Germinal center (tissue), 1 donor: Measurements from ENCODE around the gene LDB3.
"Not testable (repeated sequence)": the region's sequence is repeated elsewhere in the genome, so short reads cannot be mapped to it uniquely, and the experiment has no call there.

Experiments
- DNase-seq: peaks from one replicate; pipeline ENCODE4 v3.0.0; 2012; ENCODE audit warnings: mixed read lengths, low spot score

The LDB3 gene

DNA sequence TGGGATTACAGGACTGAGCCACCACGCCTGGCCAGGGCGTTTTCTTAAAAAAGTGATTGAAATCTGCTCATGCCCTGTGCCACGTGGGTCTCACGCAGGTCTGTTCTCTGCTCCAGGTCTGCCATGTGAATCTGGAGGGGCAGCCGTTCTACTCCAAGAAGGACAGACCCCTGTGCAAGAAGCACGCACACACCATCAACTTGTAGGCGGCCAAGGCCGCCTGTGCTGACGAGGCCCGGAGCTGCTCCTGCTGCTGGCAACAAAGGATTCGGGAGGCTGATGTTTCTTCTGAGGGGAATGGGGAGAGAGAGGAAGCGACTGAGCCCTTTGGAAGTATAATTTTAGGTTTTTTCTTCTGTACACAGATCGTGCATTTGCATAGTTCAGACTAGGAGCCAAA, 64.5 kb downstream of the LDB3 start:
- DNase-seq = no peak

DNA sequence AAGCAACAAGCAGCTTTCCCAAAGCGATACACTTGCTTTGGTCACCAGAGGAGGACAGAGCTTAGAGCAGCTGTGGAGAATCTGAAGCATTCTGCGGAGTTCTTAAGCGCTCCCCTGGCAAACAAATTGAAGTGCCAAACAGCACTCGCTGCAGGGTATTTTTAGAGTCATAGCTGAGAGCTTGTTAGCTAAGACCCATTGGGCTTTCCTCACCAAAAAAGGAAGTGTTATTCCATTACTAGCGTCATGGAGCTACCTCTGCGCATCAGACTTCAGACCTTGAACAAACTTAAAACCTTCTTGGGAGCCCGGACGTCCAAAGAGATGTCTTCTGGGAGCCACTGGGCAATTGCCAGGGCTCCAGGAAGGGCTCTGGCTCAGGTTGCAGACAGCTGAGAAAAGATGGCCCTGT, 65.0 kb downstream of the LDB3 start:
- no peak for DNase-seq

DNA sequence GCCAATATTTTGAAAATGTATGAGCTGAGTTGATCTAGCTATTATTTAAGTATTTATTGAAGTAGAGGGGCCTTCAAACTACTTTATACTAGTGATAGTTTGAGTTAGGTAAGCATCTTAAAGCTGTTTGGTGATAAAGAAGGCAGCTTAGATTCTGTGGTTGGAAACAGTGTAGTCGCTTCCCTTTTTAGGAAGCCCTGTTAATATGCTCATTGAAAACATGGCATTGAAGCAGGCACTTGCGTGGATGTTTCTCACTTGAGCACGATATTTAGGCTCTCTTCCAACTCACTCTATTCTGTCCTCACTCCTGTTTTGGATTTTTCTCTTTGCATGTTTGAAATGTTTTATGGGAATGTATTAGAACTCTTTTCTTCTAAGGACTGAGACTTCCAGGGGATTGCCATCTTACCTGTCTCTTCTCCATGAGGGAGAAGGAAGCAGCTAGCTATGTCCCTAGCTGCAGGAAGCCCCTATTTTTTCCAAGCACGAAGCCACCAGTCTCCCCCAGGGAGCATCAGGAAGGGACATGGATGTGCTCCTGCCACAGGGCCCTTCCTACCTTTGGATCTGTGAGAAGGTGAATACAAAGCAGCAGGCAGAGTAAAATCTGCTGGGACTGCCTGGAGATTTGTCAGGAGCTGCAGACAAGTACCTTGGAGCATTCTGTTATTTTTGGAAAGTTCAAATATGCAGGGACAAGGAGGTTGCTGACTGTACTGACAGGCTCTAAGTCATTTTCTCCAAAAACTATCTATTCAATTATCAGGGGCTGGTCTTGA, 66.1 kb downstream of the LDB3 start:
- DNase-seq = no peak

DNA sequence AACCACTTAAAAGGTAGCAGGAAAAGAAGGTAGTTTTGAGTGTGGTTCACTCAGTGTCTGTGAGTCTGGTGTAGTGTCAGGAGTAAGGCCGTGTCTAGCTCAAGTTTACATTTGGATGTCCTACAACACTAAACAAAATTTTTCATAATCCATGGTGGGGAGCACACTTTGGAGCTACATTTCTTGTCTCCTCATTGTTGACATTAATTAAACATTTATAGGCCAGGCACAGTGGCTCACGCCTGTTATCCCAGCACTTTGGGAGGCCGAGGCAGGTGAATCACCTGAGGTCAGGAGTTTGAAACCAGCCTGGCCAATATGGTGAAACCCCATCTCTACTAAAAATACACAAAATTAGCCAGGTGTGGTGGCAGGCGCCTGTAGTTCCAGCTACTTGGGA, 67.0 kb downstream of the LDB3 start:
- DNase-seq = not testable (repeated sequence)

DNA sequence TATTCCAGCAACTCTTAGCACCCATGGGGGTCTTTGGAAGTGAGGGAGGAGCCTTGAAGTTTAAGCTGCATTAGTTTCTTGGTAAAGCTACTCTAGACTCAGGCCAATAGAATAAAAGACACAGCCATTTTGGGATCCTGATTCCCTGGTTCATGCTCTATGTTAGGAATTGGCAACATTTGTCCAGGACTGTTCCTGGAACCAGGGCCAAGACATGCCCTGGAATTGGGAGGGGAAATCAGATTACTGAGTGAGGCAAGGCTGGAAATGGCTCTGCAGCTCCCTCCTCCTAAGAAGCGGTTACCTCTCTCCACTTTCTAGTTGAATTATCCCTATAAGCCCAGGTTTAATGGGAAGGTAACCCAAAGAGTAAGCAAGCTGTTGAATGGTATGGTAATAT, 73.9 kb downstream of the LDB3 start:
- DNase-seq = no peak

DNA sequence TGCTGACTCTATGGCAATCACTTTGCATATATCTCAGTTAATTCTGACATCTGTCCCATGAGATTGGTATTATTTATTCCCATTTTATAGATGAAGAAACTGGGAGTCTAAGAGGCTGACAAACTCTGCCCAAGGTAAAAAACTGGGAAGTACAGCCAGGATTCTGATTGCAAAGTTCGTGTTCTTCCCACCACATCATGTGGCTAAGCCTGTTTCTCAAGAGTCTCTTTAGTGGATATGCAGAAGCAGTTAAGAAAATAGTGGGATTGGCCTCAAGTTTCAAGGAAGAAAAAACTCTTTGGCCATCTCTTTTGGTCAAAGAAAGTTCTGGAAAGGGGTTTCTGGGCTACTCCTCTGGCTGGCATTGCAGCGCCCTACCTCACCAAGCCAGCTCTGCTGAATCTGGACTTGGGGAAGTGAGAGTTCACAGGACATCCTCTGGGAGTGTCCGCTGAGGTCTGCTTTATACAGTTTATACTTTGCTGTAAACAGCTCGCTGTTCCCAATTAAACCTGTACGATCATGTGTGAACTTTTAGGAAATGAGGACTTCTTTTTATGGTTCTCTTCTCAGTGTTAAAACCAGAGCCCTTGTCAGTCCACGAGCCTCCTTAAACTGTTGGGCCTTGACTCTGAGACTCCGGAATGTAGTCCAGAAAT, 75.9 kb downstream of the LDB3 start:
- DNase-seq = no peak

DNA sequence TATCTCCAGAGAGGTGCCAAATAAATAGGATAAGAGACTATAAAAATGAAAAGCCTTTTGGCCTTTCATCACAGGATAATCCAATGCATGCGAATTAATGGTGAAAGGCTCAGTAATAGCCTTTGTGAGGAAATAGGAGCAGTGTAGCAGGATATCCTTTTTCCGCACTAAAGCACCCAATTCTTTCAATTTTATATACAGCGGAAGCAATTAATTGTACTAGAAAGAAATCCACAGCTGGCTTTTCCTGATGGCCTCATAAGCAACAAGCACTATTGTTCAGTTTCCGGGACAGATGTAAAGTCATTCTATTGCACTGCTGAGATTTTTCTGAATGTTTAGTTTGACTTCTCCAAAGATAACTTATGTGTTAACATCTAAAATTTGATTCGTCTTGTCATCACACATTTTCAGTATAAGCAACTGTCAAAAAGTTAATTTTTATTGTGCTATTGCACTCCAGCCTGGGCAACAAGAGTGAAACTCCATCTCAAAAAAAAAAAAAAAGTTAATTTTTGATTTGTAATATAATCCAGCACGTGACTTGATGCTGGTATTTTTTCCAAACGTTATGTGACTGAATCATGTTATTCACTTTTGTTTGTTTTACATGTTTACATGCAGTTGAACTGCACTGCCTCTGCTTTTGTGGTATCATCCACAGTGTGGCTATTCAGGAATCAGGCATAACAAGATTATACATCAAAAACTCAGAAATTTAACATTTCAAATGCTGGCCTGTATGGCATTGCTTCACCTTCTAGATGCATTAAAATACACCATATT, 79.7 kb downstream of the LDB3 start:
- no peak for DNase-seq

DNA sequence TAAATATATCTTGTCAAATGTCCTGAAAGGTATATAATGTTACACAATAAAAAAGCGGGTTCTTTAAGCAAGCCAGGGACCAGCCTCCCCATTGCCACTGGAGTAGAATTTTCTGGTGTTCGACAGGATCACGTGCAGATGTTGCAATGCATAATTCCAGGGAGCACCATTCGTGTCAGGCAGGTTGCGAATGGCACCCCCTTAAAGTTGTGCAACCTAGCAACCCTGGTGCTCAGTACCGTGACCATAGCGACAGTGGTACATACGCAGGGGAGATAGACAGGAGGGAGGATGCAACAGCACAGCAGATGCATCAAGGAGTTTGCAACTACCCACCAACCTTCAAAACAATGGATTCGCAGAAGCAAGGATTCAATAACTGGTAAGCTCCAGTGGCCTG, 81.5 kb downstream of the LDB3 start:
- DNase-seq = no peak

DNA sequence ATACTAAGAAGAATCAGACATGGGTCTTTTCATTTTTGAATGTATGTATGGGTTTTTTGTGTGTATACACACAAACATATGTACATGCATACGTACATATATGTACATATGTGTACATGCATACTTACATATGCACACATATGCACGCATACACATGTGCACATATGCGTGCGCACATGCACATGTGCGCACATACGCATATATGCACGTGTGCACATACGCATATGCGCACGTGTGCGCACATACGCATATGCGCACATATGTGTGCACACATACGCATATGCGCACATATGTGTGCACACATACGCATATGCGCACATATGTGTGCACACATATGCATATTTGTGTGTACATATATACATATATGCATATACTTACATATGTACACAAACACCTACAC, 83.2 kb downstream of the LDB3 start:
- no peak for DNase-seq

DNA sequence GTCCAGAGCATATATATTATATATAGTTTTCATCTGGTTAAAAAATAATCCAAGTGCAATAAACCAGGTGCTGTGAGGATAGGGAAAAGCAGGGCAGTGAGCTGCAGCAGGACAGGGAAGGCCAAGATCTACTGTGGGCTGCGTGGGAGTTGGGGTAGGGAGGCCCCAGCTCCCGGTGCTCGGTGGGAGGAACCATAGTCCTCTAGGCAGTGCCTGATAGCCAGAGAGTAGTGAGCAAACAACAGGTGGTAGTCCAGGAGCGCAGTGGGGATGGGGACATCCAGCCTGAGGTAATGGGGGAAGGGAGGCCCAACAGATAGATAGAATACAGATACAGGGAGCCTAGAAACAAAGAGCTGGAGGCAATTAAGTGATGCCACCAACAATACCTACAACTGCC, 84.0 kb downstream of the LDB3 start:
- no peak for DNase-seq

DNA sequence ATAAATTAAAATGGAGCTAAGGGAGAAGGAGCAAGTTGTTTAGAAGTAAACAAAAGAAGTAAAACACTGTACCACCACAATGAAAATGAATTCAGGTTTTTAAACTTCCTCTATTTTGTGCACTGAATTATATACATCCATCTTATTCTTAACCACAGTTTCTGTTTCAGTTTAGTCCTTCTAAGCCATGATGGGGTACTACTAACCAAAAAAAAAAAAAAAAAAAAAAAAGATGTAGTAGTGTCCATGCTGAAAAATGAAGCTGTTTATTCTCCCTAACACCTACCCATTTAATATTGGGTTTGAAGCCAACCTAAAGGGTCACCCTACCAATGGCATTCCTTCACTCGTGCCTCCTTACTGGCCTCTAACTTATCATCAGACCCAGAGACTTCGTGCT, 84.7 kb downstream of the LDB3 start:
- peak; percentile 44 for DNase-seq

DNA sequence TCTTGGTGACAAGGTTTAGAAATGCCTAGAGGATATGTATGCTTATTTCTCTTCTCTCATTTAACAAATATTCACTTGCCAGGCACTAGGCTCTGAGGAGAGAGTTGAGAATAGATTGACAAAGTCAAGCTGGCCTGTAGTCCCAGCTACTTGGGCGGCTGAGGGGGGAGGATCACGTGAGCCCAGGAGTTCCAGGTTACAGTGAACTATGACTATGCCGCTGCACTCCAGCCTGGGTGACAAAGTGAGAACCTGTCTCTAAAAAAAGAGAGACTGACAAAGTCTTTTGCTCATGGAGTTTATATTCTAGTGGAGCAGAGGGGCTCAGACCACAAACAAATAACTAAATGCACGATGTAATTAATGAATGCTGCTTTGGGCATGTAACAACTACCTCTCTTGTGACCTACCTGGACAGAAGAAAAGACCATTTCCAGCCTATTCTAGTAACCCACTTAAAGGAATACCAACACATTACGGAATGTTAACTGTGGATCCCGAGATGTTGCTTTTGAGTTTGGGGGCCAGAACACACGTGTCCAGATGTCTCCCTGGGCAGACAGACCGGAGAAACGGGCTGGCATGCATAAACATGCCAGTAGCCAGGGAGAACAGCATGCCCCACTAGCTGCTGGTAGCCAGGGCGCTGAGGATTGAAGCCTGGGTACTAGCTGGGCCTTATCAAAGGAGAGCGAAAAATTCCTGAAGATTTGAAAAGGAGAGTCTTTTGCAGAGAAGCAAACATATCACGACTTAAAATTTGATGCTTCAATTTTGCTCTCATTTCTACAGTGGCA, 85.5 kb downstream of the LDB3 start:
- DNase-seq = no peak

DNA sequence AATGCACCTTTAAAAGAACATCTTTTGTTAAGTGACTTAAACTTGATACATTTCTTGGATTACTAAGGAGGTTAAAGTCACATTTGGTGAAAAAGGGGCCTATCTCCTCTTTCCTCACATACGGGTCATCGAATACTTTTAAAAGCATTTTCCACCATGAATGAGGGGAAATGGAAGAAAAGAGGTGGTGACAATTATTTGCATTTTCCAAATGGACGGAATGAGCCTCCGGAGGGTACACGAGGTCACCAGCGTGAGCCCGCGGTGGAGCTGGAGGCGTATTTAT, 87.1 kb downstream of the LDB3 start:
- DNase-seq = no peak

DNA sequence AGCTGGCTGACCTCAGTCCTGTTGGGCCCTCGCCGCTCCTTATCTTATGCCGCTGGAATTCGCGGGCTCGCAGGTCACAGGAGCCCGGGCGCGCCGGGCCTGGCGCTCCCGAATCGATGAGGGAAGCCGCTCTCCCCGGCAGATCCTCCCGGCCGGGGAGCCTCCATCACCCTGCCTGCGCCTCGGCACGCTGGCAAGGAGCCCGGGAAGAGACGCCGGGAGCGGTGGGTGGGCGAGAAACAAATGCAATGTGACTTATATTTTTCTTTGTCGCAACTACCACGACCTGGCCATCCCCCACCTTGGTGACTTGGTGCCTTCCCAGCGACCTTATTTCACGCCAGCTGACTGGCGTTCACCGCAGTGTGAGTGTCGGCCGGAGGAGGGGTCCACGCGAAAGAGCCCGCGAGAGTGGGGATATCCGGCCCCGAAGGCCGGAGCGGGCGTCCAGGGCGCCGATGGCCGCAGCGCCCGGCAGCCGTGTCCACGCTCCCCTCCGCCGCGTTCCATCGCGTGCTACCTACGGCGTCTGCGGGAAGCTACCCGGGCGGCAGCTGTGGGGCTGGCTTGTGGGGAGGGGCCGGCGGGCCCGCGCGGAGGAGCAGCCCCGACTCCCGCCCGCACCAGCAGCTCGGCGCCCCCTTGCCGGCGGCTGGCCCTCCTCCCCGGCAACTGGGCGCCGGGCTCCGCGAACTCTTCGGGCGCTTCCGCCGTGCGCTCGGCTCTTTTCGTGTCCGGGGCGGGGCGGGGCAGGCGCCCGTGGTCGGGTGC, 87.6 kb downstream of the LDB3 start:
- DNase-seq = peak; percentile 93

DNA sequence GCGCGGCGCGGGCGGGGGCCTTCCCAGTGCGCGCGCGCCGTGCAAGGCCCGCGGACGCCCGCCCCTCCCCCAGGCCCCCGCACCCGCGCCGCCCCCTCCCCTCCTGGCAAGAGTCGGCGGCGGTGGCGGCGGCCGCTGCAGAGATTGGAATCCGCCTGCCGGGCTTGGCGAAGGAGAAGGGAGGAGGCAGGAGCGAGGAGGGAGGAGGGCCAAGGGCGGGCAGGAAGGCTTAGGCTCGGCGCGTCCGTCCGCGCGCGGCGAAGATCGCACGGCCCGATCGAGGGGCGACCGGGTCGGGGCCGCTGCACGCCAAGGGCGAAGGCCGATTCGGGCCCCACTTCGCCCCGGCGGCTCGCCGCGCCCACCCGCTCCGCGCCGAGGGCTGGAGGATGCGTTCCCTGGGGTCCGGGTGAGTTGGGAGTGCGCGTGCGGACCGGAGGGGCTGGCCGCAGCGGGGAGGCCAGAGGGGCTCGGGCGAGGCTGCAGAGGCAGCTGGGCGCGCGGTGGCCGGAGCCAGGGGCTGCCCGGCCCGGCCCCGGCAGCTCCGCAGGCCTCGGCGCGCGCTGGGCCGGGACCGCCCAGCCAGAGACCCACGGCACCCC, 88.3 kb downstream of the LDB3 start, which contains the start of gene BMPR1A:
BMPR1A (plus strand) TSS at position 109 of the 602 bp plus-strand sequence. CDS start 119,400 bp downstream, outside the sequence.
- no peak for DNase-seq

DNA sequence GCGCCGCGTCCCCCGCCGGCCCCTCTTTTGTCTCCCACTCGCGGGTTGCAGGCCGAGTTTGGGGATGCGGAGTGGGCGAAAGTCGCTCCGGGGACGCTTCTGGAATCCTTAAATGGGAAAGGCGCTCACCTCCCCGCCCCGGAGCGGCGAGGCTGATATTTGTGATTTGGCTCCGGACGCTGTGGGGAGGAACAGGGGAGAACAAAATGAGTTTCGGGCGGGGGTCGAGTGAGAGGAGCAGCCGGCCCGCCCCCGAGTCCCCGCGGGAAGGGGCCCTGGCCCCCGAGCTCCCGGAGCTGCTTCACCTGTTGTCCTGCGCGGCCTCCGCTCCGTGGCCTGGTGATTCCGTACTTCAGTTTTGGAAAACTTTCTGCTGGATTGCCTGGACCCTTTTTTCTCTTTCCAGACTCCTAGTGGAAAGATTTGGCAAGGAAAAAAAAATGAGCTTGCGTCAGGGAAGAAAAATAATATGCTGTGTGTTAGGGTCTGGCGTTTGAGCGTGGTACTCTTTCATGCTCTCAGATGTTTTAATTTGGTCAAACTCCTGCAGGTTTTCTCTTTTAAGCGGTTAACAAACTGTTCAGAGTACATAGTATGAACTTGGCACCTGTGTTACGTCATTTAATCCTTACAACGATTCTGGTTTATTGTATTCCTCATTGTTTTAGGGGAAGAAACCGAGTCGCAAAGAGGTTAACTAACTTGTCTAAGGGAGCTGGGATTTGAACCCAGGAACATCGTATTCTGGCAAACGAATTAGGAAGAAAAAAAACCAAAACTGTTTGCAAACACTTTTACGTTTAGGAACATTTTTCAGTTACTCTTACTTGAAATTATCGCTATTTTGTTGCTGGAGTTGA, 89.0 kb downstream of the LDB3 start:
- peak; percentile 21 for DNase-seq

DNA sequence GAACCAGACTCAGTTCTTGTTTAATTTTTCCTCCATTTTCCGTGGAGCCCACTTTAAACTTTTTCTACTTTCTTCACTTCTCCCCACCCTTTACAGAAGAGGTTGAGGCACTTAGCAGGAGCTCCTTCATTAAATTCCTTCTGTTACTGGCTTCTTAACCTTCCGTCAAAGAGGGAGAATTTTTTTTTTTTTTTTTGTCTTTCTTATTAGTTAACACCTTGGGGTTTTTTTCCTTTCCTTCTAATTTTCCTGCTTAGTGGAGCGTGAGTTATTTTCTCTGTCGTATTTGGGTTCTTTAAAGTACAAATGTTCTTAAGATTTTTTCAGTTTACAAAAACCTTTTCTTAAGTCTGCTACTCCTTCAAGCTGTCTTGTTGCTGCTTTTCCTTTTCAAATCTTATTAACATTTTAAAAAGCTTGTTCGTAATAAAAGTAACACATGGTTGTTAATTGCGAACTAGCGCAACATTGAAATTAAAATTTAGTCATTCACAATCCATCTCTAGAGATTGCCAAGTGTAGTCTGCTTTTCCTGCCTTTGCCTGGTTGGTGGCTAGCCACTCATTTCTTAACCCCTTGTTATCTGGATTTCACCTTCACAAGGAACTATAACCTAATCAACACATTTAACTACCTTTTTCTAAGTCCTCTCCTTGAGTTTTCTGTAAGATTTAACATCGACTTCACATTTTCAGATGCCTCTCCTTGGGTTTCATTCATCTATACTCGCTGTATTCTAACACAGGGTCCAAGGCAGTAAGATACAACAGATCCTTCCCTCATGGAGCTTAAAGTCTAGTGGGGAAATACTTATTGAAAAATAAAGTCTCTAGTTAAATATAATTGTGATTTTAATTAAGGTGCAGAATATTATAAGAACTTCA, 90.1 kb downstream of the LDB3 start:
- DNase-seq = no peak

DNA sequence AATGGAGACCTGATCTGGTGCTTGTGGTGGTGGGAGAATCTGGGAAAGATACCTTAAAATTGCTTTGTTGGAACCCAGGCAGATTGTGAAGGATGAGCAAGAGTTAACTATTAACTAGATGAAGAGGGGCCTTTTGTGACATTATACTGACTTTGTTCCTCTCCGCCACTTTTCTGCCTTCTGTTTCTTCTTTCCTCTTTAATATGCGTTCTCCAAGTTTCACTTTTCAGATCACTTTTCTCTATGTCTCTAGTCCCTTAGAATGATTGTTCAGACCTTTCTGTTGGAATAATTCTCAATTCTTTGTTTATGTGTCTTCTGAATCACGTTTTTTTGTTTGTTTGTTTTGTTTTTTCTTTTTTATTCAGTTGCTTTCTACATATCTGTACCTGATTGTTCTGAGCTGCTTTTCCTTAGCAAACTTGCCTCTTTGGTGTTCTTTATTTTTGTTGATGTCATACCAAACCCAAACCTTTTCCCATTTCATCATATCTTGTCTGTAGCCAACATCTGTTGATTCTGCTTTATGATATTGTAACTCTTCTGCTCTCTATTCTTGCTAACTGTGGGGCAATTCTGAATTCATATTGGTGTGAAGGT, 90.9 kb downstream of the LDB3 start:
- DNase-seq = no peak

DNA sequence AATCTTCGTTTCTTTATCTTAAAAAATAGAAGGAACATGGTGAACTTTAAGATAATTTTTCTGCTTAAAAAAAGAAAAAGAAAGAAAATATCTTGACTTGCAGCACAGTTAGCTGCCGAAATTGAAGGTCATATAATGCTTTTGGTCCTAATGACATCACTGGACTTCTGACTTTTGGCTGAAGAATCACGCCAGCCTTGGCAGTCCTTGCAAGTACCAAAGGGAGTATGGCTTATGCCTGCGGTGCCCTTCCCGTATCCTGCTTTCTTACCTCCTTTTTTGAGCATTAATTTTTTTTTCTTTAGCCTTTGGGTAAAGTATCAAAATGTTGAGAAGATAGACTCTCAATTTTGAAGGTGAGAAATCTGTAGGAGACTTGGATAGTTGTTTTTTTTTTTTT, 95.1 kb downstream of the LDB3 start:
- no peak for DNase-seq
